ENCODE data around the gene TACR1.
A peak's percentile ranks its signal among the peaks of the same experiment; 100 is the strongest.
"Not testable (repeated sequence)": the region's sequence is repeated elsewhere in the genome, so short reads cannot be mapped to it uniquely, and the experiment has no call there.

The TACR1 gene

DNA sequence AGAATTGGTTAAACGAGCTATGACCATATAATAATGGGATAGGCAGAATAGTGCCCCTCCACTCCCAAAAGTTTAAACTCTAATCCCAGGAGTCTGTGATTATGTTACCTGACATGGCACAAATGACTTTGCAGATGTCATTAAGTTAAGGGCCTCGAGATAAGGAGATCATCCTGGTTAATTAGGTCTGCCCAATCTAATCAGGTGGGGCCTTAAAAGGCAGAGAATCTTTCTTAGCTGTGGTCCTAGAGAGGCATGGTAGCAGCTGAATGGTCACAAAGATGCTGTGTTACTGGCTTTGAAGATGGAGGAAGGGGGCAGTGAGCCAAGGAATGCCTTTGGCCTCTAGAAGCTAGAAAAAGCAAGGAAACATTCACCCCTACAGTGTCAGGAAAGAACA, 31.1 kb downstream of the TACR1 start:
- TF ChIP-seq, protein P1, sequence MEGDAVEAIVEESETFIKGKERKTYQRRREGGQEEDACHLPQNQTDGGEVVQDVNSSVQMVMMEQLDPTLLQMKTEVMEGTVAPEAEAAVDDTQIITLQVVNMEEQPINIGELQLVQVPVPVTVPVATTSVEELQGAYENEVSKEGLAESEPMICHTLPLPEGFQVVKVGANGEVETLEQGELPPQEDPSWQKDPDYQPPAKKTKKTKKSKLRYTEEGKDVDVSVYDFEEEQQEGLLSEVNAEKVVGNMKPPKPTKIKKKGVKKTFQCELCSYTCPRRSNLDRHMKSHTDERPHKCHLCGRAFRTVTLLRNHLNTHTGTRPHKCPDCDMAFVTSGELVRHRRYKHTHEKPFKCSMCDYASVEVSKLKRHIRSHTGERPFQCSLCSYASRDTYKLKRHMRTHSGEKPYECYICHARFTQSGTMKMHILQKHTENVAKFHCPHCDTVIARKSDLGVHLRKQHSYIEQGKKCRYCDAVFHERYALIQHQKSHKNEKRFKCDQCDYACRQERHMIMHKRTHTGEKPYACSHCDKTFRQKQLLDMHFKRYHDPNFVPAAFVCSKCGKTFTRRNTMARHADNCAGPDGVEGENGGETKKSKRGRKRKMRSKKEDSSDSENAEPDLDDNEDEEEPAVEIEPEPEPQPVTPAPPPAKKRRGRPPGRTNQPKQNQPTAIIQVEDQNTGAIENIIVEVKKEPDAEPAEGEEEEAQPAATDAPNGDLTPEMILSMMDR (IDR thresholded peaks at IDR 0.05; ENCODE audit: insufficient read depth, low read depth, low read length, missing control alignments), result no peak
- DNase-seq (ENCODE audit: low read depth), result no peak
- H3K4me3 ChIP-seq (ENCODE audit: low read length), result no peak overlapping the region

DNA sequence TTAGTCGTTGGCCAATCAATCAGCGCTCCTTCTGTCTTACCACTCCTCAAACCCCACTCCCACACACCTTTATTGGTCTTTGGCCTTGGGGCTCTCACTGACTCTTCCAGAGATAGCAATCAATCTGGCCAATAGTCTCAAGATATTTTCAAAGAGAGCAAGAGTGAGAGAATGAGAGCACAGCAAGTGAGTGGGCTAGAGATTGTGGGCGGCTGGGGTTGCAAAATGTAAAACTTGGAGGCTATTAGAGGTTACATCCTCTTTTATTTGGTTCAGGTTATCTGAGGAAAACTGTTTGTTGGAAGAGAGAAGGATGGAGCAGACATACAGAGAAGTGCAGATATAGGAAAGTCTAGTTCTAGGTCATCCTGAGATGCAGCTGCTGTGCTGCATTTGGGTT, 32.8 kb downstream of the TACR1 start:
- TF ChIP-seq, protein P1 (IDR thresholded peaks at IDR 0.05; ENCODE audit: insufficient read depth, low read depth, low read length, missing control alignments), result no peak
- DNase-seq (ENCODE audit: low read depth), result no peak
- no peak overlapping the region for H3K4me3 ChIP-seq (ENCODE audit: low read length)

DNA sequence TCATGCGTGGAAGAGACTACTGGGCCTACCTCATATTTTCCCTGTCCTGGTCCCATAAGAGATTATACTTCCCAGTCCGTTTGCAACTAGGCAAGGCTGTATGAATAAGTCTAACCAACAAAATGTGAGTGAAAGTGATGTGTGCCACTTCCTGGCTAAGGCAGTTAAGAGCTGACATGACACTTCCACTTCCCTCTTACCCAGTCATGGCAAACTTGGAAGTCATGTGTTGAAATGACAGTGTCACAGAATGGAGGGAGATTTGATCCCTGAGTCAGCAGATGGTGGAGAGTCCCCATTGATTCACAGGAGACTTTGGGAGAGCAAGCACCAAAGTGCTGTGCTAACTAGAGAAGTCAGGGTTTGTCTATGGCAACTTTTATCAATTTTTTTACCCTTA, 36.4 kb downstream of the TACR1 start:
- H3K4me3 ChIP-seq (ENCODE audit: low read length), result no peak overlapping the region
- no peak for DNase-seq (ENCODE audit: low read depth)
- TF ChIP-seq, protein P1 (IDR thresholded peaks at IDR 0.05; ENCODE audit: insufficient read depth, low read depth, low read length, missing control alignments), result no peak

DNA sequence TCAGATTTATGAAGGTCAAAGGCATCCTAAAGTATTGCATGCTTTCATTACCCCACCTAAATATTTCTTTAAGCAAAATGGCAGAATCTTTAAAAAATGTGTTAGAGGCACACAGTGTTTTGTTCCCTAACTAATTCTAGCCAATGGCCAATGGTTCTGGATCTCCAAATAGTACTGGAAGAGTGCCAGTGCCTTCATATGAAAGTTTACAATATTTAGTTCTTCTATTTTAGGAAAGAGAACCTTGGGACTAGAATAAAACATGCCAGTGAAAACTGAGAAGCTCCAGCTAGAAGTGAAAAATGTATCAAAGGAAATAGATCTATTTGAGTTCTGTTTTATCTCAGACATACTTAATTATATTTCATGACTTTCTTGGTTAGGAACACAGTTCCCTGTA, 37.1 kb downstream of the TACR1 start:
- TF ChIP-seq, protein P1 (IDR thresholded peaks at IDR 0.05; ENCODE audit: insufficient read depth, low read depth, low read length, missing control alignments), result no peak
- no peak for DNase-seq (ENCODE audit: low read depth)
- no peak overlapping the region for H3K4me3 ChIP-seq (ENCODE audit: low read length)

DNA sequence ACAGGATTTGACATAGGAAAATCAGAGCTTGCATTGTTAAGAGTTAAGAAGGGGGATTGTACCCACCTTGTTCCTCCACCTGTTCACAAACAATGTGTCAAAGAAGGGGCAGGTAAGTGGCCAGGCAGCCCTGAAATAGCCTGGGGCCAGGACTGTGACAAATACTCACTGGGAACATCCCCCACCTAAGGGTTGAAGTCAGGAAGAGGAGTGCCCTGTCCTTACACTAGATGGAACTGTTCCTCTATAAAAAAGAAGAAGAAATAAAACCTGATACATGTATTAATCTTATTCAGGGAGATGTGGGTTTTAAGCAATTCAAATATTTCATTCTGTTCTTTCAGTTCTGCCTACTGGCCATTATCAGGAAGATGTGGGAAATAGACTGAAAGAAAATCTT, 41.9 kb downstream of the TACR1 start:
- H3K4me3 ChIP-seq (ENCODE audit: low read length), result no peak overlapping the region
- TF ChIP-seq, protein P1 (IDR thresholded peaks at IDR 0.05; ENCODE audit: insufficient read depth, low read depth, low read length, missing control alignments), result peak; percentile 34
- peak; percentile 26 for DNase-seq (ENCODE audit: low read depth)

DNA sequence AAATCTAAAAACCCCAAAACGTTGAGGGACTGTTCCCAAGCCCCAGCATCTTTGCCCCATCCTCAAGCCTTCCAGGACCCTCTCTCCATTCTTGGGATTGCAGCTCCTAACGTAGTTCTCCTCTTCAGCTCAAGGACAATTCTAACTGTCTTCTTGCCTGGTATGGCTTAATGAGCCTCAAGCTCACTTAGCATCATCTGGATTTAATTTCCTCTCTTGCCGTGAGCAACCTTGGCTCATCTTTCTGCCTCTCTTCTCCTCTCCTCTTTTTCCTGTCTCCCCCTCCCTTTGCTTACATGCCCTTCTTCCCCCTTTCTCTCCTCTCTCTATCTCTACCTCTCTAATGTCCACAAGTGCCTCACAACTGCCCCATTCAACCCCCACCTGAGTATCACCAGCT, 44.2 kb downstream of the TACR1 start:
- TF ChIP-seq, protein P1 (IDR thresholded peaks at IDR 0.05; ENCODE audit: insufficient read depth, low read depth, low read length, missing control alignments), result no peak
- no peak for DNase-seq (ENCODE audit: low read depth)
- H3K4me3 ChIP-seq (ENCODE audit: low read length), result no peak overlapping the region

DNA sequence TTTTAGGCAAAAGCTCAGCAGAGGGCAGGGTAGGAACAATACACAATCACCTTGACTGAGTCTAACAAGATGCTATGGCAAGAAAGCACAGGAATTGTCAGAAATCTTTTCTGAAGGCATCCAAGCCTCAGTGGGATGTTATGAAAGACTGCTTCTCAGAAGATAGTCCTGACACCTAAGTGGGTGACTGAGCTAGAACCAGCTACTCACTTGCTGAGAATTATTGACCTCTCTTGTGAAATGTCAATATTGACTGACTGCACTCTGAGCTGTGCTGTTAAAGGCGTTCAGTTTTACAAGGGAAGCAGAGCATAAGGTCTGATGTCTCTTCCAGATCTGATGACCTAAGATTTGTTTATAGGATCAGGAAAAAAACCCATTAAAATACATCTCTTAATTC, 46.1 kb downstream of the TACR1 start:
- TF ChIP-seq, protein P1 (IDR thresholded peaks at IDR 0.05; ENCODE audit: insufficient read depth, low read depth, low read length, missing control alignments), result no peak
- DNase-seq (ENCODE audit: low read depth), result no peak
- no peak overlapping the region for H3K4me3 ChIP-seq (ENCODE audit: low read length)

DNA sequence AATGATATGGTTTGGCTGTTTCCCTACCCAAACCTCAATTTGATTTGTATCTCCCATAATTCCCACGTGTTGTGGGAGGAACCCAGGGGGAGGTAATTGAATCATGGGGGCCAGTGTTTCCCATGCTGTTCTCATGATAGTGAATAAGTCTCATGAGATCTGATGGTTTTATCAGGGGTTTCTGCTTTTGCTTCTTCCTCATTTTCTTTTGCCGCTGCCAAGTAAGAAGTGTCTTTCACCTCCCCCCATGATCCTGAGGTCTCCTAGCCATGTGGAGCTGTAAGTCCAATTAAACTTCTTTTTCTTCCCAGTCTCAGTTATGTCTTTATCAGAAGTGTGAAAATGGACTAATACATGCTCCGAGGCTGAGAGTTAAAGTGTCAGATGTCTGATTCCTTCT, 47.1 kb downstream of the TACR1 start:
- H3K4me3 ChIP-seq (ENCODE audit: low read length); DNase-seq (ENCODE audit: low read depth): not testable (repeated sequence)

DNA sequence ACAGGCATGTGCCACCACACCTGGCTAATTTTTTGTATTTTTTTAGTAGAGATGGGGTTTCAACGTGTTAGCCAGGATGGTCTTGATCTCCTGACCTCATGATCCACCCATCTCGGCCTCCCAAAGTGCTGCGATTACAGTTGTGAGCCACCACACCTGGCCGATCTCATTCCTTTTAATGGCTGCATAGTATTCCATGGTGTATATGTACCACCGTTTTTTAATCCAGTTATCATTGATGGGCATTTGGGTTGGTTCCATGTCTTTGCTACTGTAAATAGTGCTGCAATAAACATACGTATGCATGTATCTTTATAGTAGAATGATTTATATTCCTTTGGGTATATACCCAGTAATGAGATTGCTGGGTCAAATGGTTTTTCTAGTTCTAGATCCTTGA, 51.4 kb downstream of the TACR1 start:
- not testable (repeated sequence) for DNase-seq (ENCODE audit: low read depth); H3K4me3 ChIP-seq (ENCODE audit: low read length)

Measured in epithelial cell of esophagus (primary cell).